Right cardiac atrium (tissue), 5 donors: ENCODE measurements around the gene CFAP99. TPM values are rescaled to one million over a fixed set of nuclear protein-coding genes. Genes with fewer than 3 reads are reported as not detected.

ENCODE experiments used
- ATAC-seq, 2 donors: fragments of 200-7000 bp; cut with Tn5 transposase; one replicate each; pipeline versions ENCODE4 v1.8.0 to v1.9.1; 2020; ENCODE audit warnings: moderate library complexity in 2 of 2, mild to moderate bottlenecking in 1 of 2
- DNase-seq, 3 donors: peaks; one replicate each; pipeline ENCODE4 v3.0.0-alpha.2; 2020
- H3K27ac ChIP-seq: one replicate; pipeline ENCODE4 v1.5.1; 2013; ENCODE audit warnings: mild to moderate bottlenecking, low read length, control low read depth, moderate library complexity
- H3K27me3 ChIP-seq: one replicate; pipeline ENCODE4 v1.6.1; 2013; ENCODE audit not compliant: control insufficient read depth, insufficient read depth
- H3K4me1 ChIP-seq: one replicate; pipeline ENCODE4 v1.6.1; 2013; ENCODE audit warnings: low read length; ENCODE audit not compliant: control insufficient read depth, insufficient read depth
- H3K4me3 ChIP-seq: one replicate; pipeline ENCODE4 v1.5.1; 2013; ENCODE audit warnings: low read length, control low read depth
- H3K9me3 ChIP-seq: one replicate; pipeline ENCODE4 v1.6.1; 2013; ENCODE audit warnings: low read length; ENCODE audit not compliant: control insufficient read depth
- WGBS: extraction: QIAGEN DNeasy Blood & Tissue Kit; methylation state at CpG from one replicate; pipeline ENCODE4 v1.1.7; 2013; 5-methylcytosine and 5-hydroxymethylcytosine counted together
- intact Hi-C, 4 donors: fragments of 100-400 bp; cut with DNase I; formaldehyde crosslinking; loops; one replicate each; pipeline versions ENCODE4 v1.11.0 to v1.14.0; 2022 to 2023
- polyA plus RNA-seq: library from polyadenylated mRNA; stranded (reverse); fragments of 200-250 nt; gene quantifications from one replicate; pipeline ENCODE4 v1.2.3, GENCODE V29; 2013
- total RNA-seq, 4 donors: library from RNA; stranded (reverse); fragmentation: NEBNext Ultra II Directional; extraction: Animal tissue kit (Norgen Biotek cat#: 25700); gene quantifications; one replicate each; pipeline ENCODE4 v1.2.1, GENCODE V29; 2021
- donor health status: healthy with polysubstance abuse.
- donor health status: DM: no; HTN: yes; CAD: no.
- donor health status: DM: no; HTN: no; CAD: no.
- donor health status: DM: no; HTN: yes; CAD: no; lungs with severe emphysema.
- donor health status: DM: yes; HTN: yes; CAD: no.

Gene CFAP99
- total and polyA plus RNA-seq, 5 donors: not detected

DNA sequence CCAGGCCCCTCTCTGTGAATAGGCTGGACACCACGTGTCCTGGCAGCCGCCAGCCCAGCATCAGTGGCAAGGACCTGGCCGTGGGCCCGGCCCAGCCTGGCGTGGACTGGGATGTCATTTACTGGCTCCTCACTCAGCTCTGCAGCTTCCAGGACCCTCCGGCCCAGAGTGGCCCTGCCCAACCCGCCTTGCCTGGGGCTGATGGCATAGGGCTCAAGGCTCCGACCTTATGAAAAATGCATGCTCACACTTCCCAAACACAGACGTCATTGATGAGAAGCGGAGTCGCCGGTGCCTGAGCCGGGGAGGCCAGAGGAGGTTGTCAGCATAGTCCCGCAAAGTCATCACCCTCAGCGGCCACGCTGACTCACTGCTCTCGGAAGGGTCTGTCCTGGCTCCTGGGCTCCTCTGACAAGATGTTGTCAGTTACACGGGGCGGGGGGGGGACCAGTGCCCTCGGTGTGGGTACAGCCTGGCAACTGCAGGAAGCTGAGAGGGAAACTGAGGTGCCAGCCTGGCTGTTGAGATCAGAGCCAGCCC is 14.3 kb downstream of the CFAP99 start:
- no peak overlapping the region for H3K4me3 ChIP-seq
- H3K27me3 ChIP-seq: no peaks in the 10 kb centered on the region
- no peaks in the 10 kb centered on the region for H3K9me3 ChIP-seq
- H3K27ac ChIP-seq: no peak overlapping the region
- ATAC-seq: peak in 1 of 2 donors; percentile 27
- peak in 2 of 3 donors; percentile 14 to 37 for DNase-seq
- intact Hi-C loops: no loop called here
- 68% methylated on average over 20 of the region's 20 CpGs for WGBS
- H3K4me1 ChIP-seq: no peaks in the 10 kb centered on the region

DNA sequence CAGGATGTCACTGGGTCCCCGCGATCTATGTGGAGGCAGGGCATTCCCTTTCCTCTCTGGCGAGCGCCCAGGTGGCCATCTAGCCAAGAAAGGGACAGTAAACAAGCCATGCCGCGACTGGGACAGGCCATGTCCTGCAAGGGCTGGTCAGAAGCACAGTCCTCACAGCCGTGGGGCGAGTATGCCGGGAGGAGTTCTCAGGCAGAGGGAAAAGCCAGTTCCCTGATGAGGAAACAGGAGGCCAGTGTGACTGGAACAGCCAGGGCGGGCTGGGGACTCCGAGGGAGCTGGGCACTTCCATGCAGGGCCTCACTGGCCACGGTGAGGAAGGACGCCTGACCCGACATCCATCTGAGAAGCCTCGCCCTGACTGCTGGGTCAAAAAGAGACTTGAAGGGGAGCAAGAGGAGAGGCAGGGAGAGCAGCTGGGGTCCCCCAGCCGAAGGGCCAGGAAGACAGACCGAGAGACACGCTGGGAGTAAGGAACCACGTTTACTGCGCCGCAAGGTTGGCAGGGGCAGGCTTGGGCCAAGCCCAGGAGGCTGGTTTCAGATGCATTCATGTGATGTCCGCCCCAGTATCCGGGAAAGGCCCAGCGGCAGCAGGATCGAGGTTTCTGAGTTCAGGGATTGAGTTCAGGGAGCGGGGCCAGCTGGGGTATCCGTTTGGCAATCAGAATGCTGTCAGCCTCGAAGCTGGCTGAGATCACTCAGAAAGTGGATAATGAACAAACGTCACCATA is 15.0 kb downstream of the CFAP99 start:
- Histone ChIP-seq H3K4me1 (no peaks in the 10 kb centered on the region), H3K4me3 (no peak overlapping the region), H3K27ac (no peak overlapping the region), H3K9me3 (no peaks in the 10 kb centered on the region), H3K27me3 (no peaks in the 10 kb centered on the region)
- ATAC-seq (peak; percentile 14 to 22), DNase-seq (peak in 2 of 3 donors; percentile 14 to 56)
- WGBS: 67% methylated on average over 29 of the region's 29 CpGs
- intact Hi-C loops: no loop called here

DNA sequence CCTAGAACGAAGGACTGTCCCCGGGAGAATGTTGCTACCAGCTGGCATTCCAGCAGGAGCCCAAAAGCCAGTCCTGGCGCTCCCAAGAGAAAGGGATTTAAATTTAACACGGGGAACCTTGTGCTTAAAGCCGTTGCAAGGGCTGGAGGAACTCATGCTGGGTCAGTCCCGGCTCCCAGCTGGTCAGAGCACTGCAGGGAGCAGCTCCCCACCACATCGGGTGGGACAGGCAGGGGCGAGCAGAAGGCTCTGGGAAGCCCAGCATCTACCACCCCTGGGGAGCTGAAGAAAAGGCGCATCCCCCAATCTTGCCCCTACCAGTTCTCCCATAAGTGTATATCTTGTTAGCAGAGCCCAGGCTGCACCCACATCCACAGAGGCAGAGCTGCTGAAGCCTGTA is 15.7 kb downstream of the CFAP99 start:
- WGBS: 57% methylated on average over 9 of the region's 9 CpGs
- DNase-seq (peak in 1 of 3 donors; percentile 19), ATAC-seq (no peak)
- no peaks in the 10 kb centered on the region for H3K27me3 ChIP-seq
- intact Hi-C loops: no loop called here
- H3K4me3 ChIP-seq: no peak overlapping the region
- H3K4me1 ChIP-seq: no peaks in the 10 kb centered on the region
- H3K9me3 ChIP-seq: no peaks in the 10 kb centered on the region
- no peak overlapping the region for H3K27ac ChIP-seq

DNA sequence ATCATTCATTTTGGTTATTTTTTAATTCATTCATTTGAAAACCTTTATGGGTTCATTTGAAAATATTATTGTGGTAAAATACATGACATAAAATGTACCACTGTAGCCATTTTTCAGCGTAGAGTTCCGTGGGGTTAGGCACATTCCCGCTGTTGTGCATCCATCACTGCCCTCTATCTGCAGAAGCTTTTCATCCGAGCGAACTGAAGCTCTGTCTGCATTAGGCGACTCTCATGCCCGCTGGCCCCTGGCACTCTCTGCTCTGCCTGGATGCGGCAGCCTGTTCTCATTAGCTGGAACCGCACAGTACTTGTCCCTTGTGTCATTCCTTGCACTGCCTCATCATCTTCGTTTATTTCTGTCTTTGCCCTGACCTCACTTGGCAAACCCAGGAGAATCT is 17.5 kb downstream of the CFAP99 start:
- Histone ChIP-seq H3K27ac (no peak overlapping the region), H3K4me3 (no peak overlapping the region), H3K9me3 (no peaks in the 10 kb centered on the region), H3K4me1 (no peaks in the 10 kb centered on the region), H3K27me3 (no peaks in the 10 kb centered on the region)
- WGBS: 54% methylated on average over 10 of the region's 10 CpGs
- DNase-seq (peak in 1 of 3 donors; percentile 12), ATAC-seq (no peak)
- intact Hi-C loops: no loop called here

DNA sequence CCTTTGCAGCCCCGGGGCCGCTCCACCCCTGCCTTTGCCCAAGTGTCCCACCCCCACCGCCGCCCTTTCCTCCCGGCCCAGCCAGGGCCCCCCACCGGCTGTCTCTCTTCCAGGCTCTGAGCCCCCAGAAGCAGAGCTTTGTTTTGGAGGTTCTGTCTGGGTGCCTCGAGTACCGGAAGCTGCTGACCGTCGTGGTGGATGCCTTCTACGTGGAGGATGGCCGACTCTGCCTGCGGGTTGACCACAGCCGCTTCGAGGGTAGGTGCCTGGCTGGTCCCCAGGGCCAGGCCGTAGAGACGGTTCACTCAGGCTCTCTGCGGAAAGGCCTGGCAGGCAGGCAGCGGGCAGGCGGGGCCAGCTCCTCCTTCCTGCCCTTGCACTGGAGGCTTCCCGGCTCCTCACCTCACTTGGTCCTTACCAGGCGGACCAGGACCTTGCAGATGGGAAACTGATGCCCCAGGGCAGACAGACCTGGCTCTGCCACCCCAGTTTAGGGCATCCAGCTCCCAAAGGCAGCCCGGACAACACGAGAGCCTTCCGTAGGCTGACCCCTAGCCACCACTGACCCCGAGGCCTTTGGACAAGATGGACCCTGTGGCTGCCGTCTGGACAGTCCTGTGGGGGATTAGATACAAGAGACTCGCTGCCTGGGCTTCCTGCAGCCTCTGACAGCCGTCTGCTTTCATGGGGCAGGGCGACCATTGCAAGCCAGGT is 18.2 kb downstream of the CFAP99 start:
- peak in 2 of 3 donors; percentile 31 to 35 for DNase-seq
- no peak for ATAC-seq
- Histone ChIP-seq H3K4me3 (no peak overlapping the region), H3K27me3 (no peaks in the 10 kb centered on the region), H3K9me3 (no peaks in the 10 kb centered on the region), H3K4me1 (no peaks in the 10 kb centered on the region), H3K27ac (no peak overlapping the region)
- 81% methylated on average over 30 of the region's 30 CpGs for WGBS
- intact Hi-C loops: no loop called here

DNA sequence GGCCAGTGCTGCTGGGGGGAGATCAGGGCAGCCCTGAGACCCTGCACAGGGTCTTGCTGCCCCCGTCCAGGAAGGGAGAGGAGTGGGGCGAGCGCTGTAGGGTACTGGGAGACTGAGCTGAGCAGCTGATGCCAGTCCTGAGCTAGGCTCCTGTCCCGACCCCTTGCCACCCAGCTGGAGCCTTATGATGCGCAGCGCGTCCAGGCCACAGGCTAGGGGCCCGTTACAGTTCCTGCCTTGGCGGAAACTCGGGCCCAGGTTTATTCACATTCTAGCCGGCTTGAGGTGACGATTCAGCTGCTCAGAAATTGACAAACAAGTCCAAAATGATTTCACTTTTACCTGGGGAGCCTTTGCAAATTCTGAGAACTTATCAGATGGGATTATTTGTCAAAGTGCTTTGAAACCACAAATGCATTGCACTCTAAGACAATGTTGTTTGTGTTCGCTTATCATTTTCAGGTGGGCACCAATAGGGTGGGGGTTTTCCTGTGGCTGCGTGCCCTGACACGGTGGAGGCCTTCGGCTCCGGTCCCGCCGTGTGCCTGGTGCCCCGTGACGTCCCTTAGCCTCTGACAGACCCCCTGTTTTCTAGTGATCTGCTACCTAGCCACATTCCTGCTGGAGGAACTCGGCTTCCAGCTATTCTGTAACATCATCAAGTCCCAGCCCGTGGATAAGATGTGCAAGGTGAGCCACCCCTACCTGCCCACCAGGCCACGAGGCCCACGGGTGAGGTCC is 18.9 kb downstream of the CFAP99 start:
- DNase-seq: peak in 2 of 3 donors; percentile 22 to 38
- WGBS: 84% methylated on average over 25 of the region's 25 CpGs
- no peak for ATAC-seq
- Histone ChIP-seq H3K9me3 (no peaks in the 10 kb centered on the region), H3K4me3 (no peak overlapping the region), H3K4me1 (no peaks in the 10 kb centered on the region), H3K27me3 (no peaks in the 10 kb centered on the region), H3K27ac (no peak overlapping the region)
- intact Hi-C loops: no loop called here

DNA sequence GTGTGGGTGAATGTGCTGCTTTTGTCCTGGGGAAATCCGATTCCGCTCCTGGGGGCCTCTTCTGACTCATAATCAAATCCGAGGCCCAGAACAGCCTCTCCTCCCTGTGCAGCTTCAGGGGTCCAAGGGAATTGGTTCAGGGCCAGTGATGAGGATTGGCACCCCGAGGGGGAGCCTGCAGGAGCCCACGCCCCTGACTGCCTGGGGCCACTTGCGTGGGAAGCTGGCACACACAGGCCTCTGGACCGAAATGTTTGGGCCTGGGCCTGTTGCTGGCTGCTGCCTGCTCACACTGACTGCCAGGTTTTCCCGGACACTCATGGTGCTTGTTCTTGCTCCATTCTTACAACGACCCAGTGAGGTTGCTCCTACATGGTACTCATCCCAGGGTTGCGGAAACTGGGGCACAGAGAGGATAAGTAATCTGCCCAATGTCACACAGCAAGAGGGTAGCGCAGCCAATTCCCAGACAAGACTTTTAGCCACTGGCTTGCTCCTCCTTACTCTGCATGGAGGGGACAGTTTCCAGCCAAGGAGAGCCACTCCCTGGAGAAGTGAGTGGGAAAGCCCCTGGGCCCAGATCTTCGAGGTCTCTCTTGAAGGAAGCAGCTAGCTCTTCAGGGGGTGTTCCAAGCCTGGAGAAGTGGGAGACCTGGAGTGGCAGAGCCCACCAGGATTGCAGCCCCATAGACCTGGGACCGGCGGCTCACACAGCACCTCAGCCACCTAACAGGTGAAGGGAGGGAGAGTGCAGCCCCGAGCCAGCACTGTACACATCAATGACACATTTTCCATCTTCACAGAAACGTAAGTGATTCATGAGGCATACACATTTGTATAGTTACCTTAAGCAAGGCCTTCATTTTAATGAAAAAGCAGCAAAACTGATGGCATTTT is 20.3 kb downstream of the CFAP99 start:
- intact Hi-C loops: no loop called here
- DNase-seq: peak; percentile 6 to 24 (median 8)
- no peak overlapping the region for H3K27ac ChIP-seq
- H3K4me1 ChIP-seq: no peaks in the 10 kb centered on the region
- WGBS: 74% methylated on average over 16 of the region's 16 CpGs
- ATAC-seq: no peak
- H3K4me3 ChIP-seq: no peak overlapping the region
- no peaks in the 10 kb centered on the region for H3K27me3 ChIP-seq
- H3K9me3 ChIP-seq: no peaks in the 10 kb centered on the region

DNA sequence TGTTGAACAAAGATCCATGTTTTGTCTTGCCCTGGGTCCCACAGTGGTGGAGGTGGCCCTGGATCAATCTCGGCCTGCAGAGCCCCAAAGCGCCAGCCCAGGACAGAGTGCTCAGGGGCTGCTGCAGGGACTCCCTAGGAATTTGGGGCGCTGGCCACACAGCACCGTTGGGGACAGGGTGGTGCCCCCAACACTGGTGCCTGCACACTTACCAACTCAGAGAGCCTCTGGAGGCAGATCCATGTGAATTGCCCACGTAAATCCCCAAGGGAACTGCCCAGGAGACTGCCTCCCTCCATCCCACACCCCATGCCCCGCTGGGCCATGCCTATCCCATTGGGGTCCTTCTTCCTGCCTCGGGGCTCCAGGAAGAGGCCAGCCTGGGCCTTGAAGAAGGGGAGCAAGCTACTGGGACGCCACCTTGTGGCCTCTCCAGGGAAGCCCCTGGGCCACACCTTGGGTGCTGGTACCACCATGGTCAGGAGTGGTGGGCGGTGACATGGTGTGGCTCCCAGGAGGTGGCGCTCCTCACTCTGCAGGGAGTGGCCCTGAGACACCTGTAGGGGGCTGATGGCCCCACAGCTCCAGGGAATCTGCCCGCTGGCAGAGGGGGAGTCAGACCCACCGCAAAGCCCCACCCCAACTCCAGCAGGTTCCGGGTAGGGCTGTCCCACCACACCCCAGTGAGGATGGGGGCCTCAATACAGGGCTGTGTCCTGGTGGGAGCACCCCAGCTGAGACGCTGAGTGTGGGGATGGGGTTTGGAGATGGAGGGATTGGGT is 22.8 kb downstream of the CFAP99 start:
- Histone ChIP-seq H3K9me3 (no peaks in the 10 kb centered on the region), H3K4me3 (no peak overlapping the region), H3K27me3 (no peaks in the 10 kb centered on the region), H3K27ac (no peak overlapping the region), H3K4me1 (no peaks in the 10 kb centered on the region)
- WGBS: 42% methylated on average over 14 of the region's 14 CpGs
- ATAC-seq: peak; percentile 56 to 63
- intact Hi-C loops: no loop called here
- DNase-seq: peak; percentile 45 to 78 (median 76)

DNA sequence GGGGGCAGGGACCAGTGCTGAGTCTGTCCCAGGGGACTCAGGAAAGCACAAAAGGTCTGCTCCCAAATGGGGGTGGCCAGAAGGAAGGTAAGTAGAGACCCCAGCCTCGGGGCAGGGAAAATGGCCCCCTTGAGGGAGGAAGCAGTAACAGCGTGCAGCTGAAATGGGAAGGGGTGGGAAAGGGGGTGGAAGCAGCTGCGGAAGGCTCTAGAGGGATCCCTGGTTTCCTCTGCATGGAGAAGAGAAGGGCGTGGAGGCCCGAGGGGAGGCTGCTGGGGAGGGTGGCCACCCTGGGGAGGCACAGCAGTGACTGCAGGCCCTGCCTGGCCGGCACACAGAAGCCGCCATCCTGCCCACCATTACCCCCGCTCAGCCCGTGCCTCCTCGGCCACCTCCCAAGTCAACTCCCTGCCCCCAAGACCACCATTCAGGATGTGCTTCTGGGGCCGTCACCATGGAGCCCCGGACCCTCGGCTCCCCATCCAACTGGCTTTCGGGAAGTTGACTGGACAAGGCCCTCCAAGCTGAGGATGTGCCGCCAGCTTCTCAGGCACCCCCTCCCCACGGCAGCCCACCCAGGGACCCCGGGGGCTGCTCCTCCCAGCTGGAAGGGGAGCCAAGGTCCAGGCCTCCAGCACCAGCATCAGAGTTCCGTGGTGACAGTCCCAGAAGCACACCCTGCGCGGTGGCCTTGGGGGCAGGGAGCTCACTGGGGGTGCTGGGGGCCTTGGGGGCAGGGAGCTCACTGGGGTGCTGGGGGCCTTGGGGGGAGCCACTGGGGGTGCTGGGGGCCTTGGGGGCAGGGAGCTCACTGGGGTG is 23.6 kb downstream of the CFAP99 start:
- intact Hi-C loops: no loop called here
- Histone ChIP-seq H3K4me1 (no peaks in the 10 kb centered on the region), H3K27ac (no peak overlapping the region), H3K4me3 (no peak overlapping the region), H3K27me3 (no peaks in the 10 kb centered on the region), H3K9me3 (no peaks in the 10 kb centered on the region)
- peak in 1 of 2 donors; percentile 7 for ATAC-seq
- 75% methylated on average over 20 of the region's 20 CpGs for WGBS
- DNase-seq: peak in 1 of 3 donors; percentile 13
